Fibroblast of lung (primary cell): Measurements from ENCODE around the gene PSMD9. TPM values are rescaled to one million over a fixed set of nuclear protein-coding genes. Genes with fewer than 3 reads are reported as not detected.
"Not testable (repeated sequence)": the region's sequence is repeated elsewhere in the genome, so short reads cannot be mapped to it uniquely, and the experiment has no call there.

ENCODE experiments used
- DNase-seq, 2 donors: peaks; one replicate each; pipeline versions ENCODE4 v3.0.0 to v3.0.0-alpha.2; 2010; ENCODE audit warnings: low read depth in 2 of 2
- H2AFZ ChIP-seq: 2 replicates; pipeline ENCODE4 v1.5.1; 2012; ENCODE audit warnings: low read length, control low read depth, inconsistent platforms
- H3K27ac ChIP-seq: 2 replicates; pipeline ENCODE4 v1.5.1; 2011; ENCODE audit warnings: low read length, control low read depth; ENCODE audit not compliant: insufficient read depth
- H3K27me3 ChIP-seq: 2 replicates; pipeline ENCODE4 v1.5.1; 2011; ENCODE audit warnings: mild to moderate bottlenecking, low read length; ENCODE audit not compliant: control insufficient read depth, insufficient read depth
- H3K36me3 ChIP-seq: 2 replicates; pipeline ENCODE4 v1.5.1; 2011; ENCODE audit warnings: low read length; ENCODE audit not compliant: control insufficient read depth, insufficient read depth
- H3K4me1 ChIP-seq: 2 replicates; pipeline ENCODE4 v1.5.1; 2011; ENCODE audit warnings: low read length; ENCODE audit not compliant: control insufficient read depth, insufficient read depth; ENCODE audit errors: extremely low read depth
- H3K4me2 ChIP-seq: 2 replicates; pipeline ENCODE4 v1.5.1; 2011; ENCODE audit warnings: low read length, control low read depth; ENCODE audit not compliant: insufficient read depth; ENCODE audit errors: extremely low read depth
- H3K4me3 ChIP-seq, 4 experiments: fragments of 200-600 bp in 1 of 4; sonication (generic) in 1 of 4; replicated peaks in 1 of 4; 2 replicates each; pipeline ENCODE4 v1.5.1; 2011 to 2016; ENCODE audit warnings: low read length in 4 of 4, low read depth in 3 of 4, mild to moderate bottlenecking in 3 of 4, control low read depth in 2 of 4, inconsistent platforms in 1 of 4, mixed read lengths in 1 of 4; ENCODE audit not compliant: insufficient read depth in 1 of 4; ENCODE audit errors: control extremely low read depth in 1 of 4
- H3K79me2 ChIP-seq: 2 replicates; pipeline ENCODE4 v1.5.1; 2012; ENCODE audit warnings: mild to moderate bottlenecking, low read length, inconsistent platforms; ENCODE audit not compliant: control insufficient read depth, insufficient read depth
- H3K9ac ChIP-seq: 2 replicates; pipeline ENCODE4 v1.5.1; 2011; ENCODE audit warnings: mild to moderate bottlenecking, low read length, control low read depth; ENCODE audit not compliant: insufficient read depth
- H3K9me3 ChIP-seq: 2 replicates; pipeline ENCODE4 v1.5.1; 2012; ENCODE audit warnings: low read depth, low read length; ENCODE audit not compliant: control insufficient read depth, insufficient read depth
- H4K20me1 ChIP-seq: 2 replicates; pipeline ENCODE4 v1.5.1; 2011; ENCODE audit warnings: low read length; ENCODE audit not compliant: control insufficient read depth, insufficient read depth; ENCODE audit errors: extremely low read depth
- EZH2 ChIP-seq: IDR thresholded peaks from 2 replicates; pipeline ENCODE4 v1.5.1; 2012; ENCODE audit warnings: low read length, control low read depth, mild to moderate bottlenecking; ENCODE audit errors: missing control alignments
- polyA plus RNA-seq, 2 donors: library from polyadenylated mRNA; depleted of rRNA in 1 of 2; stranded (reverse) in 1 of 2; unstranded in 1 of 2; fragments of >200 nt; gene quantifications; 2 replicates each; pipeline ENCODE4 v1.2.1, GENCODE V29; 2011 to 2012; ENCODE audit warnings: missing spikeins in 1 of 2
- total RNA-seq: library from RNA; depleted of rRNA; stranded (reverse); fragments of >200 nt; gene quantifications from 2 replicates; pipeline ENCODE4 v1.2.1, GENCODE V29; 2014
- TF ChIP-seq, protein P1 (sequence below), 2 donors: IDR thresholded peaks in 1 of 2; conservative IDR thresholded peaks in 1 of 2; 1 replicate in 1 of 2; 2 replicates in 1 of 2; pipeline ENCODE4 v1.5.1; 2011 to 2012; ENCODE audit warnings: low read length in 2 of 2, control low read depth in 1 of 2, inconsistent platforms in 1 of 2, low read depth in 1 of 2, mild to moderate bottlenecking in 1 of 2

The PSMD9 gene
- total and polyA plus RNA-seq, 2 donors (not counting 1 experiment from before 2014, with no cell fraction given), result 73.5 to 77.7 TPM

DNA sequence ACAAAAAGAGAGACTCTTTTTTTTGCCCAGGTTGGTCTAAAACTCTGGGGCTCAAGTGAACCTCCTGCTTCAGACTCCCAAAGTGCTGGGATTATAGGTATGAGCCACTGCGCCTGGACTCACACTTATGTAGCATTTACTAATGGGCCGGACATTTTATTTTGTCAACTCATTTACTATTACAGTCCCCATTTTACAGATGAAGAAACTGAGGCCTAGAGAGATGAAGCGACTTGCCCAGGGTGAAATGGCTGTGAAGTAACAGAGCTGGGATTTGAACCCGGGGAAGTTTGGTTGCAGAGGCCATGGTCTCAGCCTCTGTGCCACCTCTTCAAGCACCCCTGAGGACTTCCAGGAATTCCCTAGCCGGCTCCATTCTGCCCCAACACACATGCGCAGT, 39.4 kb upstream of the PSMD9 start:
- Histone ChIP-seq H3K27ac (no peak overlapping the region), H2AFZ (no peak overlapping the region), H3K4me1 (no peaks in the 10 kb centered on the region), H3K9me3 (no peaks in the 10 kb centered on the region), H3K9ac (no peak overlapping the region), H3K4me3 (no peak overlapping the region), H3K36me3 (no peaks in the 10 kb centered on the region), H4K20me1 (no peaks in the 10 kb centered on the region), H3K79me2 (no peaks in the 10 kb centered on the region), H3K27me3 (no peaks in the 10 kb centered on the region), H3K4me2 (no peak overlapping the region)
- TF ChIP-seq, protein P1, sequence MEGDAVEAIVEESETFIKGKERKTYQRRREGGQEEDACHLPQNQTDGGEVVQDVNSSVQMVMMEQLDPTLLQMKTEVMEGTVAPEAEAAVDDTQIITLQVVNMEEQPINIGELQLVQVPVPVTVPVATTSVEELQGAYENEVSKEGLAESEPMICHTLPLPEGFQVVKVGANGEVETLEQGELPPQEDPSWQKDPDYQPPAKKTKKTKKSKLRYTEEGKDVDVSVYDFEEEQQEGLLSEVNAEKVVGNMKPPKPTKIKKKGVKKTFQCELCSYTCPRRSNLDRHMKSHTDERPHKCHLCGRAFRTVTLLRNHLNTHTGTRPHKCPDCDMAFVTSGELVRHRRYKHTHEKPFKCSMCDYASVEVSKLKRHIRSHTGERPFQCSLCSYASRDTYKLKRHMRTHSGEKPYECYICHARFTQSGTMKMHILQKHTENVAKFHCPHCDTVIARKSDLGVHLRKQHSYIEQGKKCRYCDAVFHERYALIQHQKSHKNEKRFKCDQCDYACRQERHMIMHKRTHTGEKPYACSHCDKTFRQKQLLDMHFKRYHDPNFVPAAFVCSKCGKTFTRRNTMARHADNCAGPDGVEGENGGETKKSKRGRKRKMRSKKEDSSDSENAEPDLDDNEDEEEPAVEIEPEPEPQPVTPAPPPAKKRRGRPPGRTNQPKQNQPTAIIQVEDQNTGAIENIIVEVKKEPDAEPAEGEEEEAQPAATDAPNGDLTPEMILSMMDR (conservative IDR thresholded peaks at IDR 0.05 in 1 of 2, IDR thresholded peaks at IDR 0.05 in 1 of 2; ENCODE audit: low read depth in 1 of 2, low read length in 2 of 2), result no peak
- TF ChIP-seq EZH2, result no peak
- no peak for DNase-seq

DNA sequence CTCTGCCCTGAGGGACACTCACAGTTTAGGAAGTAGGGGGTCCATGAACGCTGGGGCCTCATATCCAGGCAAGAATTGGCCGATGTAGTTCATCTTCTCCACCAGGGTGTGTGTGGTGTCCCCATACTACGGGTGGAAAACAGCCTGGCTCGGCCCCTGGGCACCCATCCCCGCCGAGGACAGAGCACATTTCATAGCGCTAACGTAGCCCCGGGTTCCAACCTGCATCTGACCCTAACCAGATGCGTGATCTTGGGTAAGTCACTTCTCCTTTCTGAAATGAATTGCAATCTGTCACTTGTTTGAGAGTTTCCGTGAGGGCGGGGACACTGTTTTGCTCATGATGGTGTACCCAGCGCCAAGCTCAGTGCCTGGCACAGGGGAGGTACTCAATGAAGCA, 38.9 kb upstream of the PSMD9 start:
- no peak overlapping the region for H3K4me3 ChIP-seq
- no peaks in the 10 kb centered on the region for H3K27me3 ChIP-seq
- H3K9me3 ChIP-seq, result no peaks in the 10 kb centered on the region
- H4K20me1 ChIP-seq, result no peaks in the 10 kb centered on the region
- H3K9ac ChIP-seq, result no peak overlapping the region
- H3K4me1 ChIP-seq, result no peaks in the 10 kb centered on the region
- H3K36me3 ChIP-seq, result no peaks in the 10 kb centered on the region
- H3K27ac ChIP-seq, result no peak overlapping the region
- no peak for DNase-seq
- no peaks in the 10 kb centered on the region for H3K79me2 ChIP-seq
- no peak overlapping the region for H3K4me2 ChIP-seq
- no peak for TF ChIP-seq EZH2
- TF ChIP-seq, protein P1 (conservative IDR thresholded peaks at IDR 0.05 in 1 of 2, IDR thresholded peaks at IDR 0.05 in 1 of 2; ENCODE audit: low read depth in 1 of 2, low read length in 2 of 2), result no peak
- H2AFZ ChIP-seq, result no peak overlapping the region

DNA sequence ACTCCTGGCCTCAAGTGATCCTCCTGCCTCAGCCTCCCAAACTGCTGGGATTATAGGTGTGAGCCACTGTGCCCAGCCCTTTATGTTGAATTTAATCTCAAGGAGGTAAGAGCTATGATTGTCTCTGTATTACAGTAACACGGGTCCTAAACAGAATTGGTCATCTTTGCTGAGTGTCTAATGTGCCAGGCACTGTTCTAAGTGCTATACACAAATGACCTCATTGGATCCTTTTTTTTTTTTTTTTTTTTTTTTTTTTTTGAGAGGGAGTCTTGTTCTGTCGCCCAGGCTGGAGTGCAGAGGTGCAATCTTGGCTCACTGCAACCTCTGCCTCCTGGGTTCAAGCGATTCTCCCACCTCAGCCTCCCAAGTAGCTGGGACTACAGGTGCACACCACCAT, 36.2 kb upstream of the PSMD9 start:
- H3K27ac ChIP-seq, H3K27me3 ChIP-seq, H2AFZ ChIP-seq, H3K36me3 ChIP-seq, DNase-seq, H3K4me3 ChIP-seq, H3K4me1 ChIP-seq, H4K20me1 ChIP-seq, H3K9me3 ChIP-seq, H3K4me2 ChIP-seq, H3K9ac ChIP-seq, H3K79me2 ChIP-seq: not testable (repeated sequence)
